Tibial nerve (tissue), 3 donors: Measurements from ENCODE around the gene CNGA3.

Experiments
- POLR2A ChIP-seq, 2 donors: fragments of 450-650 bp; IDR thresholded peaks; one replicate each; pipeline ENCODE4 v1.6.1; 2017; ENCODE audit warnings: antibody characterized with exemption in 2 of 2, mild to moderate bottlenecking in 2 of 2, moderate library complexity in 2 of 2
- TF ChIP-seq, protein P1 (sequence below), 5 experiments: fragments of 200-600 bp in 3 of 5; fragments of 450-650 bp in 2 of 5; sonication (generic) in 3 of 5; IDR thresholded peaks; one replicate each; pipeline ENCODE4 v1.5.1; 2016 to 2019; ENCODE audit warnings: antibody characterized with exemption in 5 of 5, mild to moderate bottlenecking in 3 of 5, moderate library complexity in 2 of 5

GRCh38 chr2:98310010-98310409 lies 36.2 kb upstream of the CNGA3 start:
- TF ChIP-seq, protein P1, sequence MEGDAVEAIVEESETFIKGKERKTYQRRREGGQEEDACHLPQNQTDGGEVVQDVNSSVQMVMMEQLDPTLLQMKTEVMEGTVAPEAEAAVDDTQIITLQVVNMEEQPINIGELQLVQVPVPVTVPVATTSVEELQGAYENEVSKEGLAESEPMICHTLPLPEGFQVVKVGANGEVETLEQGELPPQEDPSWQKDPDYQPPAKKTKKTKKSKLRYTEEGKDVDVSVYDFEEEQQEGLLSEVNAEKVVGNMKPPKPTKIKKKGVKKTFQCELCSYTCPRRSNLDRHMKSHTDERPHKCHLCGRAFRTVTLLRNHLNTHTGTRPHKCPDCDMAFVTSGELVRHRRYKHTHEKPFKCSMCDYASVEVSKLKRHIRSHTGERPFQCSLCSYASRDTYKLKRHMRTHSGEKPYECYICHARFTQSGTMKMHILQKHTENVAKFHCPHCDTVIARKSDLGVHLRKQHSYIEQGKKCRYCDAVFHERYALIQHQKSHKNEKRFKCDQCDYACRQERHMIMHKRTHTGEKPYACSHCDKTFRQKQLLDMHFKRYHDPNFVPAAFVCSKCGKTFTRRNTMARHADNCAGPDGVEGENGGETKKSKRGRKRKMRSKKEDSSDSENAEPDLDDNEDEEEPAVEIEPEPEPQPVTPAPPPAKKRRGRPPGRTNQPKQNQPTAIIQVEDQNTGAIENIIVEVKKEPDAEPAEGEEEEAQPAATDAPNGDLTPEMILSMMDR (IDR thresholded peaks at IDR 0.05) = no peak
- no peak for TF ChIP-seq POLR2A (IDR thresholded peaks at IDR 0.05)
